ENCODE results near the gene BCL2L11.

The BCL2L11 gene

GRCh38 chr2:111186121-111186715 is 65.5 kb downstream of the BCL2L11 start:
- H3K4me2 ChIP-seq (ENCODE audit: low read length) = no peak overlapping the region
- H3K36me3 ChIP-seq (ENCODE audit: insufficient read depth, low read length) = no peaks in the 10 kb centered on the region
- H3K4me3 ChIP-seq (ENCODE audit: low read length) = no peak overlapping the region
- no peak overlapping the region for H3K9ac ChIP-seq (ENCODE audit: low read depth, low read length)
- H3K27me3 ChIP-seq (ENCODE audit: control insufficient read depth, insufficient read depth, low read length) = peaks cover 48% of the 10 kb centered on the region
- no peaks in the 10 kb centered on the region for H3K4me1 ChIP-seq (ENCODE audit: control insufficient read depth, insufficient read depth, low read length)
- H3K9me3 ChIP-seq (replicated peaks; ENCODE audit: low read length) = no peaks in the 10 kb centered on the region

- H3K36me3 ChIP-seq (ENCODE audit: insufficient read depth, low read length) = no peaks in the 10 kb centered on the region
- H3K4me1 ChIP-seq (ENCODE audit: control insufficient read depth, insufficient read depth, low read length) = no peaks in the 10 kb centered on the region
- no peaks in the 10 kb centered on the region for H3K9me3 ChIP-seq (replicated peaks; ENCODE audit: low read length)
- no peak overlapping the region for H3K4me2 ChIP-seq (ENCODE audit: low read length)
- no peak overlapping the region for H3K9ac ChIP-seq (ENCODE audit: low read depth, low read length)
- peaks cover 47% of the 10 kb centered on the region for H3K27me3 ChIP-seq (ENCODE audit: control insufficient read depth, insufficient read depth, low read length)
- no peak overlapping the region for H3K4me3 ChIP-seq (ENCODE audit: low read length)
Observed at GRCh38 chr2:111186933-111187332, 66.2 kb downstream of the BCL2L11 start.

GRCh38 chr2:111188681-111189080 is 68.0 kb downstream of the BCL2L11 start:
- no peak overlapping the region for H3K4me2 ChIP-seq (ENCODE audit: low read length)
- peaks cover 29% of the 10 kb centered on the region for H3K27me3 ChIP-seq (ENCODE audit: control insufficient read depth, insufficient read depth, low read length)
- H3K9me3 ChIP-seq (replicated peaks; ENCODE audit: low read length) = no peaks in the 10 kb centered on the region
- H3K4me1 ChIP-seq (ENCODE audit: control insufficient read depth, insufficient read depth, low read length) = no peaks in the 10 kb centered on the region
- no peak overlapping the region for H3K9ac ChIP-seq (ENCODE audit: low read depth, low read length)
- H3K4me3 ChIP-seq (ENCODE audit: low read length) = no peak overlapping the region
- no peaks in the 10 kb centered on the region for H3K36me3 ChIP-seq (ENCODE audit: insufficient read depth, low read length)

- H3K4me1 ChIP-seq (ENCODE audit: control insufficient read depth, insufficient read depth, low read length) = no peaks in the 10 kb centered on the region
- peaks cover 25% of the 10 kb centered on the region for H3K27me3 ChIP-seq (ENCODE audit: control insufficient read depth, insufficient read depth, low read length)
- H3K9me3 ChIP-seq (replicated peaks; ENCODE audit: low read length) = no peaks in the 10 kb centered on the region
- H3K36me3 ChIP-seq (ENCODE audit: insufficient read depth, low read length) = no peaks in the 10 kb centered on the region
- H3K4me3 ChIP-seq (ENCODE audit: low read length) = no peak overlapping the region
- no peak overlapping the region for H3K9ac ChIP-seq (ENCODE audit: low read depth, low read length)
- H3K4me2 ChIP-seq (ENCODE audit: low read length) = no peak overlapping the region
Observed at GRCh38 chr2:111189106-111189505, 68.4 kb downstream of the BCL2L11 start.

GRCh38 chr2:111190816-111191540 is 70.3 kb downstream of the BCL2L11 start:
- Histone ChIP-seq H3K27me3 (ENCODE audit: control insufficient read depth, insufficient read depth, low read length) (peaks cover 6% of the 10 kb centered on the region), H3K9me3 (replicated peaks; ENCODE audit: low read length) (no peaks in the 10 kb centered on the region), H3K4me2 (ENCODE audit: low read length) (no peak overlapping the region), H3K4me3 (ENCODE audit: low read length) (no peak overlapping the region), H3K36me3 (ENCODE audit: insufficient read depth, low read length) (no peaks in the 10 kb centered on the region), H3K4me1 (ENCODE audit: control insufficient read depth, insufficient read depth, low read length) (no peaks in the 10 kb centered on the region), H3K9ac (ENCODE audit: low read depth, low read length) (no peak overlapping the region)

- no peaks in the 10 kb centered on the region for H3K27me3 ChIP-seq (ENCODE audit: control insufficient read depth, insufficient read depth, low read length)
- H3K4me2 ChIP-seq (ENCODE audit: low read length) = no peak overlapping the region
- H3K9me3 ChIP-seq (replicated peaks; ENCODE audit: low read length) = no peaks in the 10 kb centered on the region
- H3K36me3 ChIP-seq (ENCODE audit: insufficient read depth, low read length) = no peaks in the 10 kb centered on the region
- no peak overlapping the region for H3K4me3 ChIP-seq (ENCODE audit: low read length)
- no peaks in the 10 kb centered on the region for H3K4me1 ChIP-seq (ENCODE audit: control insufficient read depth, insufficient read depth, low read length)
- H3K9ac ChIP-seq (ENCODE audit: low read depth, low read length) = no peak overlapping the region
Observed at GRCh38 chr2:111191877-111192276, 71.2 kb downstream of the BCL2L11 start.

- H3K9me3 ChIP-seq (replicated peaks; ENCODE audit: low read length) = no peaks in the 10 kb centered on the region
- H3K4me3 ChIP-seq (ENCODE audit: low read length) = no peak overlapping the region
- H3K4me2 ChIP-seq (ENCODE audit: low read length) = no peak overlapping the region
- no peak overlapping the region for H3K9ac ChIP-seq (ENCODE audit: low read depth, low read length)
- H3K27me3 ChIP-seq (ENCODE audit: control insufficient read depth, insufficient read depth, low read length) = no peaks in the 10 kb centered on the region
- H3K4me1 ChIP-seq (ENCODE audit: control insufficient read depth, insufficient read depth, low read length) = no peaks in the 10 kb centered on the region
- no peaks in the 10 kb centered on the region for H3K36me3 ChIP-seq (ENCODE audit: insufficient read depth, low read length)
Observed at GRCh38 chr2:111192776-111193368, 72.2 kb downstream of the BCL2L11 start.

- H3K4me1 ChIP-seq (ENCODE audit: control insufficient read depth, insufficient read depth, low read length) = no peaks in the 10 kb centered on the region
- H3K36me3 ChIP-seq (ENCODE audit: insufficient read depth, low read length) = no peaks in the 10 kb centered on the region
Observed at GRCh38 chr2:111194835-111195621, 74.3 kb downstream of the BCL2L11 start.

GRCh38 chr2:111196435-111196834 is 75.7 kb downstream of the BCL2L11 start:
- H3K9ac ChIP-seq (ENCODE audit: low read depth, low read length) = no peak overlapping the region
- no peaks in the 10 kb centered on the region for H3K4me1 ChIP-seq (ENCODE audit: control insufficient read depth, insufficient read depth, low read length)
- H3K27me3 ChIP-seq (ENCODE audit: control insufficient read depth, insufficient read depth, low read length) = no peaks in the 10 kb centered on the region
- H3K4me2 ChIP-seq (ENCODE audit: low read length) = no peak overlapping the region
- H3K4me3 ChIP-seq (ENCODE audit: low read length) = no peak overlapping the region
- H3K9me3 ChIP-seq (replicated peaks; ENCODE audit: low read length) = no peaks in the 10 kb centered on the region
- H3K36me3 ChIP-seq (ENCODE audit: insufficient read depth, low read length) = no peaks in the 10 kb centered on the region

More at GRCh38 chr2:111194835-111195621, 74.3 kb downstream of the BCL2L11 start:
- Histone ChIP-seq H3K27me3 (ENCODE audit: control insufficient read depth, insufficient read depth, low read length) (no peaks in the 10 kb centered on the region), H3K4me3 (ENCODE audit: low read length) (no peak overlapping the region), H3K4me2 (ENCODE audit: low read length) (no peak overlapping the region), H3K9me3 (replicated peaks; ENCODE audit: low read length) (no peaks in the 10 kb centered on the region), H3K9ac (ENCODE audit: low read depth, low read length) (no peak overlapping the region)

GRCh38 chr2:111198701-111199100 is 78.0 kb downstream of the BCL2L11 start:
- H3K9ac ChIP-seq (ENCODE audit: low read depth, low read length) = no peak overlapping the region
- H3K27me3 ChIP-seq (ENCODE audit: control insufficient read depth, insufficient read depth, low read length) = no peaks in the 10 kb centered on the region
- no peaks in the 10 kb centered on the region for H3K9me3 ChIP-seq (replicated peaks; ENCODE audit: low read length)
- peaks cover 11% of the 10 kb centered on the region for H3K4me1 ChIP-seq (ENCODE audit: control insufficient read depth, insufficient read depth, low read length)
- H3K36me3 ChIP-seq (ENCODE audit: insufficient read depth, low read length) = no peaks in the 10 kb centered on the region
- H3K4me2 ChIP-seq (ENCODE audit: low read length) = no peak overlapping the region
- no peak overlapping the region for H3K4me3 ChIP-seq (ENCODE audit: low read length)

- no peaks in the 10 kb centered on the region for H3K9me3 ChIP-seq (replicated peaks; ENCODE audit: low read length)
- peaks cover 11% of the 10 kb centered on the region for H3K4me1 ChIP-seq (ENCODE audit: control insufficient read depth, insufficient read depth, low read length)
- H3K4me2 ChIP-seq (ENCODE audit: low read length) = no peak overlapping the region
- H3K9ac ChIP-seq (ENCODE audit: low read depth, low read length) = no peak overlapping the region
- no peak overlapping the region for H3K4me3 ChIP-seq (ENCODE audit: low read length)
- no peaks in the 10 kb centered on the region for H3K27me3 ChIP-seq (ENCODE audit: control insufficient read depth, insufficient read depth, low read length)
- H3K36me3 ChIP-seq (ENCODE audit: insufficient read depth, low read length) = no peaks in the 10 kb centered on the region
Observed at GRCh38 chr2:111199840-111200239, 79.1 kb downstream of the BCL2L11 start.

Measured in skeletal muscle satellite cell (primary cell).